ENCODE measurements around the gene COLQ.
"Not testable (repeated sequence)": the region's sequence is repeated elsewhere in the genome, so short reads cannot be mapped to it uniquely, and the experiment has no call there.

COLQ gene

GRCh38 chr3:15490158-15490557, 31.3 kb downstream of the COLQ start:
- H3K36me3 Mint-ChIP-seq (ENCODE audit: low read depth): peaks cover 2% of the 10 kb centered on the region
- H3K27ac Mint-ChIP-seq: no peak overlapping the region
- H3K4me1 Mint-ChIP-seq (ENCODE audit: low read depth): peaks cover 2% of the 10 kb centered on the region
- no peaks in the 10 kb centered on the region for H3K27me3 Mint-ChIP-seq
- H3K4me3 Mint-ChIP-seq: no peak overlapping the region
- no peaks in the 10 kb centered on the region for H3K9me3 Mint-ChIP-seq
- no peak for DNase-seq

- H3K36me3 Mint-ChIP-seq (ENCODE audit: low read depth): peaks cover 2% of the 10 kb centered on the region
- no peaks in the 10 kb centered on the region for H3K27me3 Mint-ChIP-seq
- H3K4me3 Mint-ChIP-seq: no peak overlapping the region
- peaks cover 2% of the 10 kb centered on the region for H3K4me1 Mint-ChIP-seq (ENCODE audit: low read depth)
- H3K27ac Mint-ChIP-seq: no peak overlapping the region
- no peaks in the 10 kb centered on the region for H3K9me3 Mint-ChIP-seq
- DNase-seq: no peak
Measured at GRCh38 chr3:15488002-15488401, 33.5 kb downstream of the COLQ start.

GRCh38 chr3:15486979-15487378, 34.5 kb downstream of the COLQ start:
- no peak for DNase-seq

GRCh38 chr3:15486020-15486419, 35.5 kb downstream of the COLQ start:
- no peaks in the 10 kb centered on the region for H3K27me3 Mint-ChIP-seq
- no peak overlapping the region for H3K27ac Mint-ChIP-seq
- H3K9me3 Mint-ChIP-seq: no peaks in the 10 kb centered on the region
- no peak for DNase-seq
- H3K36me3 Mint-ChIP-seq (ENCODE audit: low read depth): peaks cover 2% of the 10 kb centered on the region
- H3K4me3 Mint-ChIP-seq: no peak overlapping the region
- peaks cover 2% of the 10 kb centered on the region for H3K4me1 Mint-ChIP-seq (ENCODE audit: low read depth)

More at GRCh38 chr3:15486979-15487378, 34.5 kb downstream of the COLQ start:
- Mint-ChIP-seq H3K27ac (no peak overlapping the region), H3K4me1 (ENCODE audit: low read depth) (peaks cover 2% of the 10 kb centered on the region), H3K4me3 (no peak overlapping the region), H3K36me3 (ENCODE audit: low read depth) (peaks cover 2% of the 10 kb centered on the region), H3K9me3 (no peaks in the 10 kb centered on the region), H3K27me3 (no peaks in the 10 kb centered on the region)

- not testable (repeated sequence) for H3K36me3 Mint-ChIP-seq (ENCODE audit: low read depth); H3K27ac Mint-ChIP-seq; H3K4me1 Mint-ChIP-seq (ENCODE audit: low read depth); H3K9me3 Mint-ChIP-seq; H3K4me3 Mint-ChIP-seq; H3K27me3 Mint-ChIP-seq; DNase-seq
Measured at GRCh38 chr3:15484551-15484950, 37.0 kb downstream of the COLQ start.

- DNase-seq: no peak
- no peaks in the 10 kb centered on the region for H3K9me3 Mint-ChIP-seq
- no peaks in the 10 kb centered on the region for H3K27me3 Mint-ChIP-seq
- no peak overlapping the region for H3K4me3 Mint-ChIP-seq
- no peaks in the 10 kb centered on the region for H3K4me1 Mint-ChIP-seq (ENCODE audit: low read depth)
- H3K36me3 Mint-ChIP-seq (ENCODE audit: low read depth): no peaks in the 10 kb centered on the region
- H3K27ac Mint-ChIP-seq: no peak overlapping the region
Measured at GRCh38 chr3:15479400-15480224, 41.9 kb downstream of the COLQ start.

- no peaks in the 10 kb centered on the region for H3K4me1 Mint-ChIP-seq (ENCODE audit: low read depth)
- H3K36me3 Mint-ChIP-seq (ENCODE audit: low read depth): no peaks in the 10 kb centered on the region
- DNase-seq: no peak
- H3K4me3 Mint-ChIP-seq: no peak overlapping the region
- no peak overlapping the region for H3K27ac Mint-ChIP-seq
- no peaks in the 10 kb centered on the region for H3K27me3 Mint-ChIP-seq
- H3K9me3 Mint-ChIP-seq: no peaks in the 10 kb centered on the region
Measured at GRCh38 chr3:15478640-15478979, 42.9 kb downstream of the COLQ start.

- Mint-ChIP-seq H3K9me3 (no peaks in the 10 kb centered on the region), H3K27me3 (no peaks in the 10 kb centered on the region), H3K36me3 (ENCODE audit: low read depth) (no peaks in the 10 kb centered on the region), H3K4me3 (no peak overlapping the region), H3K4me1 (ENCODE audit: low read depth) (no peaks in the 10 kb centered on the region), H3K27ac (no peak overlapping the region)
- DNase-seq: no peak
Measured at GRCh38 chr3:15477951-15478639, 43.4 kb downstream of the COLQ start.

GRCh38 chr3:15476378-15476777, 45.1 kb downstream of the COLQ start:
- DNase-seq: no peak
- no peaks in the 10 kb centered on the region for H3K4me1 Mint-ChIP-seq (ENCODE audit: low read depth)
- no peaks in the 10 kb centered on the region for H3K9me3 Mint-ChIP-seq
- H3K27ac Mint-ChIP-seq: no peak overlapping the region
- no peaks in the 10 kb centered on the region for H3K36me3 Mint-ChIP-seq (ENCODE audit: low read depth)
- no peak overlapping the region for H3K4me3 Mint-ChIP-seq
- no peaks in the 10 kb centered on the region for H3K27me3 Mint-ChIP-seq

- Mint-ChIP-seq H3K9me3 (no peaks in the 10 kb centered on the region), H3K36me3 (ENCODE audit: low read depth) (no peaks in the 10 kb centered on the region), H3K27me3 (no peaks in the 10 kb centered on the region), H3K4me3 (no peak overlapping the region), H3K4me1 (ENCODE audit: low read depth) (no peaks in the 10 kb centered on the region), H3K27ac (no peak overlapping the region)
- no peak for DNase-seq
Measured at GRCh38 chr3:15475161-15475560, 46.3 kb downstream of the COLQ start.

GRCh38 chr3:15471861-15472260, 49.6 kb downstream of the COLQ start:
- Mint-ChIP-seq H3K27me3 (no peaks in the 10 kb centered on the region), H3K9me3 (no peaks in the 10 kb centered on the region), H3K4me1 (ENCODE audit: low read depth) (peaks cover 3% of the 10 kb centered on the region), H3K36me3 (ENCODE audit: low read depth) (no peaks in the 10 kb centered on the region), H3K4me3 (no peak overlapping the region), H3K27ac (no peak overlapping the region)
- no peak for DNase-seq

- peaks cover 3% of the 10 kb centered on the region for H3K4me1 Mint-ChIP-seq (ENCODE audit: low read depth)
- H3K9me3 Mint-ChIP-seq: no peaks in the 10 kb centered on the region
- H3K4me3 Mint-ChIP-seq: no peak overlapping the region
- DNase-seq: no peak
- H3K27me3 Mint-ChIP-seq: no peaks in the 10 kb centered on the region
- no peaks in the 10 kb centered on the region for H3K36me3 Mint-ChIP-seq (ENCODE audit: low read depth)
- no peak overlapping the region for H3K27ac Mint-ChIP-seq
Measured at GRCh38 chr3:15470849-15471248, 50.7 kb downstream of the COLQ start.

- no peaks in the 10 kb centered on the region for H3K9me3 Mint-ChIP-seq
- H3K36me3 Mint-ChIP-seq (ENCODE audit: low read depth): no peaks in the 10 kb centered on the region
- no peak overlapping the region for H3K4me3 Mint-ChIP-seq
- H3K27me3 Mint-ChIP-seq: no peaks in the 10 kb centered on the region
- peaks cover 3% of the 10 kb centered on the region for H3K4me1 Mint-ChIP-seq (ENCODE audit: low read depth)
- no peak for DNase-seq
- no peak overlapping the region for H3K27ac Mint-ChIP-seq
Measured at GRCh38 chr3:15470261-15470660, 51.2 kb downstream of the COLQ start.

GRCh38 chr3:15467227-15468181, 54.0 kb downstream of the COLQ start:
- H3K4me3 Mint-ChIP-seq: no peak overlapping the region
- H3K9me3 Mint-ChIP-seq: no peaks in the 10 kb centered on the region
- no peak for DNase-seq
- H3K4me1 Mint-ChIP-seq (ENCODE audit: low read depth): peaks cover 8% of the 10 kb centered on the region
- H3K36me3 Mint-ChIP-seq (ENCODE audit: low read depth): no peaks in the 10 kb centered on the region
- H3K27me3 Mint-ChIP-seq: no peaks in the 10 kb centered on the region
- peak overlapping the region; percentile 31 for H3K27ac Mint-ChIP-seq
